ENCODE measurements around the gene PALM.
"Not testable (repeated sequence)": the region's sequence is repeated elsewhere in the genome, so short reads cannot be mapped to it uniquely, and the experiment has no call there.

The PALM gene

DNA sequence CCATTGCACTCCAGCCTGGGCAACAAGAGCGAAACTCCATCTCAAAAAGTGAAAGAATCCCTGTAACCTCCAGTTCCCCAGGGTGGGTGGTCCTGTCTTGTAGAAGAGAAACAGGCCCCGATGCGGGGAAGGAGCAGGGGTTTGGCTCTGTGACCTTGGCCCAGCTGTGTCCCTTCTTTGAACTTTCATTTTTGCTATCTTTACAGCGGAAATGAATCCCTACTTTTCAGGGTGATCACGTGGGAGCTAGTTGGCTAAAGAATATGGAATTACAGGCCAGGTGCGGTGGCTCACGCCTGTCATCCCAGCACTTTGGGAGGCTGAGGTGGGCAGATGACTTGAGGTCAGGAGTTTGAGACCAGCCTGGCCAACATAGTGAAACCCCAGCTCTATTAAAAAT is 36.4 kb downstream of the PALM start:
- DNase-seq; in situ Hi-C loops (cut with MboI; ENCODE audit: low pct_unique_long_range_greater_than_20kb, low sequenced_read_pairs): not testable (repeated sequence)

DNA sequence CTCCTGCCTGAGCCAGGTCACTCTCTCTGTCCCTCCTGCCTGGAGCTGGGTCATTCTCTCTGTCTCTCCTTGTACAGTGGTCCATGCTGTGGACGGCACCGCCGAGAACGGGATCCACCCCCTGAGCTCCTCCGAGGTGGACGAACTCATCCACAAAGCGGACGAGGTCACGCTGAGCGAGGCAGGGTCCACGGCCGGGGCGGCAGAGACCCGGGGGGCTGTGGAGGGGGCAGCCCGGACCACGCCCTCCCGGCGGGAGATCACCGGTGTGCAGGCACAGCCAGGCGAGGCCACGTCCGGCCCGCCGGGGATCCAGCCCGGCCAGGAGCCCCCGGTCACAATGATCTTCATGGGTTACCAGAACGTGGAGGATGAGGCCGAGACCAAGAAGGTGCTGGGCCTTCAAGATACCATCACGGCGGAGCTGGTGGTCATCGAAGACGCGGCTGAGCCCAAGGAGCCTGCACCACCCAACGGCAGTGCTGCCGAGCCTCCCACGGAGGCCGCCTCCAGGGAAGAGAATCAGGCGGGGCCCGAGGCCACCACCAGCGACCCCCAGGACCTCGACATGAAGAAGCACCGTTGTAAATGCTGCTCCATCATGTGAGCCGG is 37.6 kb downstream of the PALM start:
- in situ Hi-C loops (cut with MboI; ENCODE audit: low pct_unique_long_range_greater_than_20kb, low sequenced_read_pairs), result no loop called here
- DNase-seq, result no peak

DNA sequence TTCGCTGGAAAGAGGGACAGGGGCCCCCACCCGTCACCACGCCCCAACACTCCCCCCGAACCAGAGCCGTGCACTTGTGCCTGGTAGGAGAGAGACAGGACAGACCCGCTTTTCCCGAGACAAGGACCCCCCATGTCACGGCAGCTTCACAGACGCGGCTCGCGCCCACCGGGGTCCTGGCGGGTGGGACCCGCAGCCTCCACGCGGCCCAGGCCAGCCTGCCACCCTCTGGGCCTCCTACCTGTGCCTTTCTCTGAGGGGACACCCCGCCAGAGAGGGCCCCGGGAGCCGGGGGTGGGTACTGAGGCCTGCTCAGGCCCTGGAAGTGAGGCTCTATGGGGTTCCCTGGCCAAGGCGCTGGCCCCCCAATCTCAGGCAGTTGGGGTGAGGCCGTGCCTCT is 38.2 kb downstream of the PALM start:
- DNase-seq, result no peak
- in situ Hi-C loops (cut with MboI; ENCODE audit: low pct_unique_long_range_greater_than_20kb, low sequenced_read_pairs), result no loop called here

DNA sequence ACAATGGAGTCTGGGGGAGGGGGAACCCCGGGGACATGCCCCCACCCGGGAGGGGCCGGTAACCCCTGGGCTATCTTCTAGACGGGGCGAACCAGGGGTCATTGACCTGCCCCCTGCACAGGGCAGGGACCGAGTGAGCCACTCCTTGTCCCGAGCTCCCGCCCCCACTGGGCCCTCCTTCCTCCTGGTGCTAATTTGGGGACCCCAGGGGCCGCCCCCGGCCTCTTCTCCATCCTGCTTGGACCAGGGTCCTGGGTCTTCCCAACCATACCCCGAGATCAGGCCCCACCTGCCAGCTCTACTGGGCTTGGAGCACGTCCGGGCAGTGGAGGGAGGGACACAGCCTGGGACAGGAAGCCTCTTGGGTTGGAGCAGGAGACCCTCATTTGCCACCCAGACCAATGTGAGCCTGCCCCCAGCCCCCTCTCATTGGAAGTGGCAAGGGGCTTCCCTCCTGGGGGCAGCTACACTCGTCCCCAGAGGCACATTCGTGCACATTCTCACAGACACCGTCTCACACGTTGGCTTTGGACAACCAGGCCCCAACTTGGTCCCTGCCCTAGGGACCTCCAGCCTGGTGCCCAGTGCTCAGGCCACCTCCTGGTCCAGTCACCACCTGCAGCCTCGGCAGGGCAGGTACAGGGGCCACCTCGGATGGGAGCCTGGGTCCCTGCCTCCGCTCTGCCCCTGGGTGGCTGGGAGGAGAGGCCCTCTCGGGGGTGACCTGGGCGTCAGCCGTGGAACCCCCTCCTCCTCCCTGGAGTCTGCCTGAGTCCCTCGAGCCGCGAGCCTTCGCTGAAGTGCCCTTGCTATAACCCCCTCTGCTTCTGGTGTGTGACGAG is 38.9 kb downstream of the PALM start:
- DNase-seq, result no peak
- in situ Hi-C loops (cut with MboI; ENCODE audit: low pct_unique_long_range_greater_than_20kb, low sequenced_read_pairs), result no loop called here

DNA sequence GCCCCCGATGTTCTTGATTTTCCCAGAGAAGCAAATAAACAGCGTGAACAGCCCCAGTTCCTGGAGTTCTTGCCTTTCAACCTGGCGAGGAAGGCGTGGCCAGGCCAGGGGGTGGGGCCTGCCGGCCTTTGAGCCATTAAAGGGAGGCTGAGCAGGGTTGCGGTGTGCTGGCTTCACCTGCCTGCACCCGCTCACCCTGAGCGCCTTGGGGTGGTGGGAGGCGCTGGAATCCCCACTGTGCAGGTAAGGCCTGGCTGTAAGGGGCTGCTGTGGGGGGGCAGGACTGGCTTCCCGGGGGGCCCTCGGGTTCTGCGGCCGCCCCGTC is 39.5 kb downstream of the PALM start:
- in situ Hi-C loops (cut with MboI; ENCODE audit: low pct_unique_long_range_greater_than_20kb, low sequenced_read_pairs), result no loop called here
- no peak for DNase-seq

DNA sequence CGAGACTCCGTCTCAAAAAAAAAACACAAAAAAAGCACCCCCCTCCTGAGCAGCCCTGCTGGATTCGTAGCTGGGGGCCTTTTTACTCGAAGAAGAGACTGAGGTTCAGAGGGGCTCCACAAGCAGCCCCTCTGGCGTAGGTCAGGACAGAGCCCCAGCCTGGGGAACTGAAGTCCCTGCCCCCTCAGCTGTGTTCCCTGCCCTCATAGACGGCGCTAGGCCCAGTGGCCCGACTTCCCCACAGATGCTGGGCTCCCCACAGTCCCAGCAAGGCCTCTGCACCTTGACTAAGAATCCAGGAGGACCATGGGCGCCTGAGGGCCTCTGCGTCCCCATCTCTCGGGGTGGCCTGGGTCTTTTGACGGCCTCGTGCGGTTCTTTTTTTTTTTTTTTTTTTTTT is 41.1 kb downstream of the PALM start:
- no peak for DNase-seq
- in situ Hi-C loops (cut with MboI; ENCODE audit: low pct_unique_long_range_greater_than_20kb, low sequenced_read_pairs), result no loop called here

DNA sequence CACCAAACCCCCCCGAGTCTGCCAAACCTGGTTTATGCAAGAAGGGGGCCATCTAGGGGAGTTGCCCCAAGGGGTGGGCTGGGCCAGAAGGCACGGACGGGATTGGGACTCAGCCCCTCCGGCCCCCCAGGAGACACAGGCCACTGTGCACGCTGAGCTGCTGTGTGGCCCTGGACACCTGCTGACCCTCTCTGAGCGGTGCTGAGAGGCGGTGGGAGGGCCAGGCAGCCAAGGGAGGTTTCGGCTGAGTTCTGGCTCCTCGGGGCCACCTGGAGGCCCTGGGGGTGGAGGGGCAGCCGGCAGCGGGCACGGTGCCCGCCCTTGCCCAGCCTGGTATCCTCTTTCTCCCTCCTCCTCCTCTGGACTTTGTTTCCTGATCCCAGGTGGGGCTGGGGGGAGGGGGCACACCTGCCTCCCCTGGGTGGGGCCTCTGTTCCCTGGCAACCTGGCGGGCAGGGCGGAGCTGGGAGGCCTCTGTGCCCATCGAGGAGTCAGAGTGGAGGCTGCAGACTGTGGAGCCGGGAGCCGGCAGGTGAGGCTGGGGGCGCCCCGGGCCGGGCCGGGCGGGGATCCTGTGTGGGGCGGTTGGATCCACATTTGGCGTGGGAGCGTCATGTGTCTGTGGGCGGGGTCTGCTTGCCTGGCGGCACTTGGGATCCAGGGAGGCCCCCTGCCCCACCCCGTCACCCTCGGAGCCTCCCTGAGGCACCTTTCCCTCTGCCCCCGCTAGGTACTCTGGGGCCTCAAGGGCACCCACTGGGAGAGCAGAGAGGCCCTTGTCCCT is 42.1 kb downstream of the PALM start, which contains the start of gene MISP:
TSS of gene MISP (plus strand) at position 473 of the 784 bp plus-strand sequence. CDS start 5,835 bp downstream, outside the sequence.
- in situ Hi-C loops (cut with MboI; ENCODE audit: low pct_unique_long_range_greater_than_20kb, low sequenced_read_pairs), result no loop called here
- DNase-seq, result no peak

DNA sequence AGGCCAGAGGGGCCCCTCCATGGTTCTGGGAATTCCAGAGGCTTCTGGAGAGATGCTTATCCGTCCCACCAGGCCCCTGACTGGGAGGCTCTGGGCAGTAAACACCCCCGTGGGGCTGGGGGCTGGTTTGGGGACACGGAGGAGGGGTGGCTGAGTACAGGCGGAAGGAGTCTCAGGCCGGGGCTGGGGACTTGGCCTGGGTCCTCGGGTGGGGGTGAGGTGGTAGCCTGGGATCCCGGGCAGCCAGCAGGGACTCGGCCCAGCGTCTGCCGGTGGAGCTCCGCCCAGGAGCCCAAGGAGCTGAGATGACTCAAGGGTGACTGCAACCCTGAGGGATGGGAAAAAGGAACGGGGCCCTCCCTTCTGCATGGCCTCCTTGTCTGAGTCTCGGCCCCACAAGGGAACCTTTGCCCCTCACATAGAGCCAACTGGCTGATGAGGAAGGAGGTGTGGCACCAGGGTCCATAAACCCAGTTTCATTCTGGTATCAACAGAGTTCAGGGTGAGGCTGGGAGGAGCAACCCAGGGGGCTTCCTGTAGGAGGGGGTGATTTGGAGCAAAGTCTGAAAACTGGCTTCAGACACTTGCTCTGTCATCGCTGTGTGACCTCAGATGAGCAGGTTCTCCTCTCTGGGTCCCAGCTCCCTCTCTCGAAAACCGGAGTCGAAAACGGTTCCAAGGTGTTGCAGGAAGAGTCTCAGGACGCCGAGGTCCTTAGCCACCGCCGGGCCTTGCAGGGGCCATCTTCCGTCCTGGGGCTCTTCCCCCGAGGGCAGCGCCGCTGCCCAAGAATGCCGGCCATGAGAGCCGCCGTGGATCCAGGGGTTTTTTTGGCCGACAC is 43.0 kb downstream of the PALM start:
- in situ Hi-C loops (cut with MboI; ENCODE audit: low pct_unique_long_range_greater_than_20kb, low sequenced_read_pairs), result no loop called here
- DNase-seq, result no peak

DNA sequence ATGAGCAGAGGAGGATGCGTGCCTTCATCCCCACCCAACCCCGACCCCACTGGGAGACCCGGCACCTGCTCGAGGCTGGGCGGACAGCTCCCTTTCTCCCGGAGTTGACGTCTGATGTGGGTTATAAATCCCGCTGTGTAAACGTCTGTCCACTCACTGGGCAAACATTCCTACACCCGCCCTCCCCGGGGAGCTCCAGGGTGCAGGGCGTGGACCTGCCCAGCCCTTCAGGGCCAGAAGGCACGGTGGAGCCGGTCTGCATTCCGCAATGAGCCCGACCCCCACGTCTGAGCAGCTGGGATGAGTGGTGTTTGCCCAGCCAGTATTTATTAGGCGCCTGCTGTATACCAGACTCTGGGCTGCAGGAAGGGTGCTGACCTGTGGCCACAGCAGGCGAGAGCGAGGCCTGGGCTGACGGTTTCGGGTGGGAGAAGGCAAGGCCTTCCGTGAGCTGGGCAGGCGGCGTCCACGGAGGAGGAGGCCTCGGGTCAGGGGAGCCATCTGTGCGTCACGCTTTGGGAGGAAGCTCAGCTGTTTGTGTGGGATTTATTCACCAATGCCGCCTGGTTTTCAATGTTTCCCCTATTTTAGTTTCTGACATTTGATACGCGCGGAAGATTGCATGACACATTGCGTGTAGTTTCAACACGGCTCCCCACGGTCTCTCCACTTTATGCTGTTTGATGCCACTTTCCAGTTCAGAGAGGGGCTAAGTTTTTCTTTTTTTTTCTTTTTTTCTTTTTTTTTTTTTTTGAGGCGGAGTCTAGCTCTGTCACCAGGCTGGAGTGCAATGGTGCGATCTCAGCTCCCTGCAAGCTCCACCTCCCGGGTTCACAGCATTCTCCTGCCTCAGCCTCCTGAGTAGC is 44.1 kb downstream of the PALM start:
- peak; percentile 56 for DNase-seq
- in situ Hi-C loops (cut with MboI; ENCODE audit: low pct_unique_long_range_greater_than_20kb, low sequenced_read_pairs), result no loop called here

DNA sequence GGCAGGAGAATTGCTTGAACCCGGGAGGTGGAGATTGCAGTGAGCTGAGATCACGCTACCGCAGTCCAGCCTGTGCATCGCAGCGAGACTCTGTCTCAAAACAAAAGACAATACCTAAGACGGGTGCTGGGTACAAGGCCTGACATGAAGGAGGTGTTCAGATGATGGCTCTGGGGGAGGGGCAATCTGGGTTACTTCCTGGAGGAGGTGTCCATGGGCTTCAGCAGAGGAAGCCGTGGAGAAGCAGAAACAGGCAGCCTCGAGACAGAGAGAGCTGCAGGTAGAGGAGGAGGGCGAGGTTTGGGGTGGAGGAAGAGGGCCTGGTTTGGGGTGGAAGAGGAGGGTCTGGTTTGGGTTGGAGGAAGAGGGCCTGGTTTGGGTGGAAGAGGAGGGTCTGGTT is 45.8 kb downstream of the PALM start:
- in situ Hi-C loops (cut with MboI; ENCODE audit: low pct_unique_long_range_greater_than_20kb, low sequenced_read_pairs), result no loop called here
- DNase-seq, result no peak

DNA sequence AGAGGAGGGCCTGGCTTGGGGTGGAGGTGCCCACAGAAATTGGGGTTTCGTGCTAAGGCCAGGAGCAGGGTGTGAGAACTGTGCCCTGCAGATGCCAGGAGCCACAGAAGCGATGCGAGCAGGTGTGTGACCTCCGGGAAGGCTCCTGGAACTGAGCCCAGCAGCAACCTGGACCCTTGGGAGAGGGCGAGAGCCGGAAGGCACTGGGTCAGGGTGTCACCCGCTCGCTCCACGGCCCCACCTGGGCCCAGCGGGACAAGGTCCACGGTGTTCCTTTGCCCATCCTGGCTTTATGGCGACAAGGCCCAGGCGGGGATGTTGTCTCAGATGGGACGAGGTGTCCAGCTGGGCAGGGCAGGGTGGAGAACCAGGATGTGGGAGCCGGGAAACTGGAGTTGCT is 46.3 kb downstream of the PALM start:
- in situ Hi-C loops (cut with MboI; ENCODE audit: low pct_unique_long_range_greater_than_20kb, low sequenced_read_pairs), result no loop called here
- no peak for DNase-seq

DNA sequence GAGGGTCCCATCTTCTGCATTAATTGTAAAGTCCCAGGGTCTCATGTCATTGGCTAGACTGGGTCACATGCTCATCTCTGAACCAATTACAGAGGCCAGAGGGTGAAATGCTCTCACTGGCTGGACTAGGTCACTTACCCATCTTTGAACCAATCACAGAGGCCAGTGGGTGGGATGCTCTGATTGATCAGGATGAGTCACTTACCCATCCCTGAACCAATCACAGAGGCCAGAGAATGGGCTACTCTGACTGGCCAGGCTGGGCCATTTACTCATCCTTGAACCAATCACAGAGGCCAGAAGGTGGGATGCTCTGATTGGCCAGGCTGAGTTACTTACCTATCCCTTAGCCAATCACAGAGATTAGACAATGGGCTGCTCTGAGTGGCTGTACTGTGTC is 47.5 kb downstream of the PALM start:
- in situ Hi-C loops (cut with MboI; ENCODE audit: low pct_unique_long_range_greater_than_20kb, low sequenced_read_pairs), result no loop called here
- peak; percentile 22 for DNase-seq

DNA sequence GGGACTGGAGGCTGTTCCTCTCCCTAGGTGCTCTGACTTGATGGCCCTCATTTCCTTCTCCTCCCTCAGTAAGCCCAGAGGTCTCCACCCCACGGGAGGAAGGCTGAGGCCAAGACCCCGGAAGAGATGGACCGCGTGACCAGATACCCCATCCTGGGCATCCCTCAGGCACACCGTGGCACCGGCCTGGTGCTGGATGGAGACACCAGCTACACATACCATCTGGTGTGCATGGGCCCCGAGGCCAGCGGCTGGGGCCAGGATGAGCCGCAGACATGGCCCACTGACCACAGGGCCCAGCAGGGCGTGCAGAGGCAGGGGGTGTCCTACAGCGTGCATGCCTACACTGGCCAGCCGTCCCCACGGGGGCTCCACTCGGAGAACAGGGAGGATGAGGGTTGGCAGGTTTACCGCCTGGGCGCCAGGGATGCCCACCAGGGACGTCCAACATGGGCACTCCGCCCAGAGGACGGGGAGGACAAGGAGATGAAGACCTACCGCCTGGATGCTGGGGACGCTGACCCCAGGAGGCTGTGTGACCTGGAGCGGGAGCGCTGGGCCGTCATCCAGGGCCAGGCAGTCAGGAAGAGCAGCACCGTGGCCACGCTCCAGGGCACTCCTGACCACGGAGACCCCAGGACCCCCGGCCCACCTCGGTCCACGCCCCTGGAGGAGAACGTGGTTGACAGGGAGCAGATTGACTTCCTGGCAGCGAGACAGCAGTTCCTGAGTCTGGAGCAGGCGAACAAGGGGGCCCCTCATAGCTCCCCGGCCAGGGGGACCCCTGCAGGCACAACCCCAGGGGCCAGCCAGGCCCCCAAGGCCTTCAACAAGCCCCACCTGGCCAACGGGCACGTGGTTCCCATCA is 48.3 kb downstream of the PALM start:
- in situ Hi-C loops (cut with MboI; ENCODE audit: low pct_unique_long_range_greater_than_20kb, low sequenced_read_pairs), result no loop called here
- no peak for DNase-seq

DNA sequence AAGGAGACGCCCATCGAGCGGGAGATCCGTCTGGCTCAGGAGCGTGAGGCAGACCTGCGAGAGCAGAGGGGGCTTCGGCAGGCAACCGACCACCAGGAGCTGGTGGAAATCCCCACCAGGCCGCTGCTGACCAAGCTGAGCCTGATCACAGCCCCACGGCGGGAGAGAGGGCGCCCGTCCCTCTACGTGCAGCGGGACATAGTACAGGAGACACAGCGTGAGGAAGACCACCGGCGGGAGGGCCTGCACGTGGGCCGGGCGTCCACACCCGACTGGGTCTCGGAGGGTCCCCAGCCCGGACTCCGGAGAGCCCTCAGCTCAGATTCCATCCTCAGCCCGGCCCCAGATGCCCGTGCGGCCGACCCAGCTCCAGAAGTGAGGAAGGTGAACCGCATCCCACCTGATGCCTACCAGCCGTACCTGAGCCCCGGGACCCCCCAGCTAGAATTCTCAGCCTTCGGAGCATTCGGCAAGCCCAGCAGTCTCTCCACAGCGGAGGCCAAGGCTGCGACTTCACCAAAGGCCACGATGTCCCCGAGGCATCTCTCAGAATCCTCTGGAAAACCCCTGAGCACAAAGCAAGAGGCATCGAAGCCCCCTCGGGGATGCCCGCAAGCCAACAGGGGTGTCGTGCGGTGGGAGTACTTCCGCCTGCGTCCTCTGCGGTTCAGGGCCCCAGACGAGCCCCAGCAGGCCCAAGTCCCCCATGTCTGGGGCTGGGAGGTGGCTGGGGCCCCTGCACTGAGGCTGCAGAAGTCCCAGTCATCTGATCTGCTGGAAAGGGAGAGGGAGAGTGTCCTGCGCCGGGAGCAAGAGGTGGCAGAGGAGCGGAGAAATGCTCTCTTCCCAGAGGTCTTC is 49.3 kb downstream of the PALM start:
- no peak for DNase-seq
- in situ Hi-C loops (cut with MboI; ENCODE audit: low pct_unique_long_range_greater_than_20kb, low sequenced_read_pairs), result no loop called here

DNA sequence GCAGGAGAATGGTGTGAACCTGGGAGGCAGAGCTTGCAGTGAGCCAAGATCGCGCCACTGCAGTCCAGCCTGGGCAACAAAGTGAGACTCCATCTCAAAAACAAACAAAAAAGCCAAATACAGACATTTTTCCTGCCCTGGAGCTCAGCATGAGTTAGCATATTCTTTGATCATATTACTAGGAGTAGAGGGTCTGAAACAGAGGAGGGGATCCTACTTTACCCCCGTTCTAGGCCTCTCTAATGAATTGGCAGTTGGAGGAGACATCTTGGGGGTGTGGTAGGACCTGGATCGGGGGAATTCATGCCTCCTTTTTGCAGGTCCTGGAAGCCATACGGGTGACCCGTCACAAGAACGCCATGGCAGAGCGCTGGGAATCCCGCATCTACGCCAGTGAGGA is 54.4 kb downstream of the PALM start:
- in situ Hi-C loops (cut with MboI; ENCODE audit: low pct_unique_long_range_greater_than_20kb, low sequenced_read_pairs), result no loop called here
- no peak for DNase-seq

DNA sequence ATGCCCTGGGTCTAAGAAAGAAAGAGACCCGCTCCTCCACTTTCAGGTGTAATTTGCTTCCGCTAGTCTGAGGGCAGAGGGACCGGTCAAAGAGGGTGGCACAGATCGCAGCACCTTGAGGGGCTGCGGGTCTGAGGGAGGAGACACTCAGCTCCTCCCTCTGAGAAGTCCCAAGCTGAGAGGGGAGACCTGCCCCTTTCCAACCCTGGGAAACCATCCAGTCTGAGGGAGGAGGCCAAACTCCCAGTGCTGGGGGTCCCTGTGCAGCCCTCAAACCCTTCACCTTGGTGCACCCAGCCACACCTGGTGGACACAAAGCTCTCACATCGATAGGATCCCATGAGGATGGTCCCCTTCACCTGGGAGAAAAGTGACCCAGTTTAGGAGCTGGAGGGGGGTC is 55.1 kb downstream of the PALM start:
- no peak for DNase-seq
- in situ Hi-C loops (cut with MboI; ENCODE audit: low pct_unique_long_range_greater_than_20kb, low sequenced_read_pairs), result no loop called here

DNA sequence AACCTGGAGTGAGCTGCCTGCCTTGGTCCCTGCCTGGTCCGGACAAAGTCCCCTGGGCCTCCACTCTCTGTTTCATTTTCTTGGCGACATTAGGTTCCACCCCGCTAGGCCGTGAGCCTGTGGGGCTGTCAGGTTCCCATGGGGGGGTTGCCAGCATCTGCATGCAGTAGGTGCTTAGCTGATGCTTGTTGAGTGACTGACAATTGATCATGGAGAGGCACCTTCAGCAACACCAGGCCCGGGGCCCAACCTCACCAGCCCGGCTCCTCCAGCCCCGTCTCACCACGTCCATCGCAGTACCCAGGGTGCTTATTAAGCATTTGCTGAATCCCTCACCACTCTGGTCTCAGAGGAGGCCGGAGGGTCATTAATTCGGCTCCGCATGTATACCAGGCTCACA is 55.6 kb downstream of the PALM start:
- DNase-seq, result no peak
- in situ Hi-C loops (cut with MboI; ENCODE audit: low pct_unique_long_range_greater_than_20kb, low sequenced_read_pairs), result no loop called here
